Measurements from ENCODE around the gene PCDHA9.
"Not testable (repeated sequence)": the region's sequence is repeated elsewhere in the genome, so short reads cannot be mapped to it uniquely, and the experiment has no call there.

PCDHA9 gene

DNA sequence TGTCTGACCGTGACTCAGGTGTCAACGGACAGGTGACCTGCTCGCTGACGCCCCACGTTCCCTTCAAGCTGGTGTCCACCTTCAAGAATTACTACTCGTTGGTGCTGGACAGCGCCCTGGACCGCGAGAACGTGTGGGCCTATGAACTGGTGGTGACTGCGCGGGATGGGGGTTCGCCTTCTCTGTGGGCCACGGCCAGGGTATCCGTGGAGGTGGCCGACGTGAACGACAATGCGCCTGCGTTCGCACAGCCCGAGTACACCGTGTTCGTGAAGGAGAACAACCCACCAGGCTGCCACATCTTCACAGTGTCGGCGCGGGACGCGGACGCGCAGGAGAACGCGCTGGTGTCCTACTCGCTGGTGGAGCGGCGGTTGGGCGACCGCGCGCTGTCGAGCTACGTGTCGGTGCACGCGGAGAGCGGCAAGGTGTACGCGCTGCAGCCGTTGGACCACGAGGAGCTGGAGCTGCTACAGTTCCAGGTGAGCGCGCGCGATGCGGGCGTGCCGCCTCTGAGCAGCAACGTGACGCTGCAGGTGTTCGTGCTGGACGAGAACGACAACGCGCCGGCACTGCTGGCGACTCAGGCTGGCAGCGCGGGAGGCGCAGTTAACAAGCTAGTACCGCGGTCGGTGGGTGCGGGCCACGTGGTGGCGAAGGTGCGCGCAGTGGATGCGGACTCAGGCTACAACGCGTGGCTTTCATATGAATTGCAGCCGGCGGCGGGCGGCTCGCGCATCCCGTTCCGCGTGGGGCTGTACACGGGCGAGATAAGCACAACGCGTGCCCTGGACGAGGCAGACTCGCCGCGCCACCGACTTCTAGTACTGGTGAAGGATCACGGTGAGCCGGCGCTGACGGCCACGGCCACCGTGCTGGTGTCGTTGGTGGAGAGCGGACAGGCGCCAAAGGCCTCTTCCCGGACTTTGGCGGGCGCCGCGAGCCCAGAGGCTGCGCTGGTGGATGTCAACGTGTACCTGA is 22.3 kb downstream of the PCDHA9 start:
- Histone ChIP-seq H3K36me3 (peaks cover 3% of the 10 kb centered on the region), H3K9me3 (no peaks in the 10 kb centered on the region), H3K4me1 (no peaks in the 10 kb centered on the region), H3K27me3 (no peaks in the 10 kb centered on the region), H3K4me3 (ENCODE audit: low read depth, low read length) (no peak overlapping the region)
- DNase-seq: no peak
- TF ChIP-seq, protein P1, sequence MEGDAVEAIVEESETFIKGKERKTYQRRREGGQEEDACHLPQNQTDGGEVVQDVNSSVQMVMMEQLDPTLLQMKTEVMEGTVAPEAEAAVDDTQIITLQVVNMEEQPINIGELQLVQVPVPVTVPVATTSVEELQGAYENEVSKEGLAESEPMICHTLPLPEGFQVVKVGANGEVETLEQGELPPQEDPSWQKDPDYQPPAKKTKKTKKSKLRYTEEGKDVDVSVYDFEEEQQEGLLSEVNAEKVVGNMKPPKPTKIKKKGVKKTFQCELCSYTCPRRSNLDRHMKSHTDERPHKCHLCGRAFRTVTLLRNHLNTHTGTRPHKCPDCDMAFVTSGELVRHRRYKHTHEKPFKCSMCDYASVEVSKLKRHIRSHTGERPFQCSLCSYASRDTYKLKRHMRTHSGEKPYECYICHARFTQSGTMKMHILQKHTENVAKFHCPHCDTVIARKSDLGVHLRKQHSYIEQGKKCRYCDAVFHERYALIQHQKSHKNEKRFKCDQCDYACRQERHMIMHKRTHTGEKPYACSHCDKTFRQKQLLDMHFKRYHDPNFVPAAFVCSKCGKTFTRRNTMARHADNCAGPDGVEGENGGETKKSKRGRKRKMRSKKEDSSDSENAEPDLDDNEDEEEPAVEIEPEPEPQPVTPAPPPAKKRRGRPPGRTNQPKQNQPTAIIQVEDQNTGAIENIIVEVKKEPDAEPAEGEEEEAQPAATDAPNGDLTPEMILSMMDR (IDR thresholded peaks at IDR 0.05; ENCODE audit: low read depth, low read length): no peak

DNA sequence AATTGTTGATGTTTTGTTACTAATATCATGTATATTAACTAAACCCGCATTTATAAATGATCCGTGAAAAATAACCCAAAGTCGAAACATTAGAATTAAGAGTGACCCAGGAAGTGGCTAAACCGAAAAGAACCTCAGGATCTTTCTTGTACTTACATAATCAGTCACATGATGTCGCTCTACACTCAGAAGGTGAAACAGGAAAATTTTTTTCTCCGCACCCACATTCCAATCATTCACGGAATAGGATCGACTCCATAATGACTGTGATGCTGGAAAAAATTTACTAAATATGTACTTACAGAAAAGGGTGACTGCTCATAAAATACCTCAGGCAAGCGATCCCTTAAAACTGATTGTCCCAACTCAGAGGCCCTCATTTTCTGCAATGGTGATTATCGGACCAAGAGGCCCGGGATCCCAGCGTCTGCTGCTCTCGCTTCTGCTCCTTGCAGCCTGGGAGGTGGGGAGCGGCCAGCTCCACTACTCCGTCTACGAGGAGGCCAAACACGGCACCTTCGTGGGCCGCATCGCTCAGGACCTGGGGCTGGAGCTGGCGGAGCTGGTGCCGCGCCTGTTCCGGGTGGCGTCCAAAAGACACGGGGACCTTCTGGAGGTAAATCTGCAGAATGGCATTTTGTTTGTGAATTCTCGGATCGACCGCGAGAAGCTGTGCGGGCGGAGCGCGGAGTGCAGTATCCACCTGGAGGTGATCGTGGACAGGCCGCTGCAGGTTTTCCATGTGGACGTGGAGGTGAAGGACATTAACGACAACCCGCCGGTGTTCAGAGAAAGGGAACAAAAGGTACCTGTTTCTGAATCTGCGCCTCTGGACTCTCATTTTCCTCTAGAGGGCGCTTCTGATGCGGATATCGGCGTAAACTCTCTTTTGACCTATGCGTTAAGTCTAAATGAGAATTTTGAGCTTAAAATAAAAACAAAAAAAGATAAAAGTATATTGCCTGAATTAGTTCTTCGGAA is 27.2 kb downstream of the PCDHA9 start, which contains the start of gene PCDHA12:
PCDHA12 (plus strand) TSS at position 224 of the 981 bp plus-strand sequence; CDS start at position 389, 165 bp downstream.
- no peaks in the 10 kb centered on the region for H3K27me3 ChIP-seq
- no peaks in the 10 kb centered on the region for H3K4me1 ChIP-seq
- H3K36me3 ChIP-seq: peaks cover 7% of the 10 kb centered on the region
- TF ChIP-seq, protein P1 (IDR thresholded peaks at IDR 0.05; ENCODE audit: low read depth, low read length): 0 out of 2 replicates have a peak, but pooled peaks have one; percentile 25
- H3K4me3 ChIP-seq (ENCODE audit: low read depth, low read length): no peak within 1 kb of the TSS
- DNase-seq: no peak
- no peaks in the 10 kb centered on the region for H3K9me3 ChIP-seq

DNA sequence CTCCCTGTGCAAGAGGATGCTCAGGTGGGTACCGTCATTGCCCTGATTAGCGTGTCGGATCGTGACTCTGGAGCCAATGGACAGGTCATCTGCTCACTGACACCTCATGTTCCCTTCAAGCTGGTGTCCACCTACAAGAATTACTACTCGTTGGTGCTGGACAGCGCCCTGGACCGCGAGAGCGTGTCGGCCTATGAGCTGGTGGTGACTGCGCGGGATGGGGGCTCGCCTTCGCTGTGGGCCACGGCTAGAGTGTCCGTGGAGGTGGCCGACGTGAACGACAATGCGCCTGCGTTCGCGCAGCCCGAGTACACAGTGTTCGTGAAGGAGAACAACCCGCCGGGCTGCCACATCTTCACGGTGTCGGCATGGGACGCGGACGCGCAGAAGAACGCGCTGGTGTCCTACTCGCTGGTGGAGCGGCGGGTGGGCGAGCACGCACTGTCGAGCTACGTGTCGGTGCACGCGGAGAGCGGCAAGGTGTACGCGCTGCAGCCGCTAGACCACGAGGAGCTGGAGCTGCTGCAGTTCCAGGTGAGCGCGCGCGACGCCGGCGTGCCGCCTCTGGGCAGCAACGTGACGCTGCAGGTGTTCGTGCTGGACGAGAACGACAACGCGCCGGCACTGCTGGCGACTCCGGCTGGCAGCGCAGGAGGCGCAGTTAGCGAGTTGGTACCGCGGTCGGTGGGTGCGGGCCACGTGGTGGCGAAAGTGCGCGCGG is 28.5 kb downstream of the PCDHA9 start:
- not testable (repeated sequence) for H3K9me3 ChIP-seq; H3K27me3 ChIP-seq; DNase-seq; H3K36me3 ChIP-seq; H3K4me3 ChIP-seq (ENCODE audit: low read depth, low read length); H3K4me1 ChIP-seq

DNA sequence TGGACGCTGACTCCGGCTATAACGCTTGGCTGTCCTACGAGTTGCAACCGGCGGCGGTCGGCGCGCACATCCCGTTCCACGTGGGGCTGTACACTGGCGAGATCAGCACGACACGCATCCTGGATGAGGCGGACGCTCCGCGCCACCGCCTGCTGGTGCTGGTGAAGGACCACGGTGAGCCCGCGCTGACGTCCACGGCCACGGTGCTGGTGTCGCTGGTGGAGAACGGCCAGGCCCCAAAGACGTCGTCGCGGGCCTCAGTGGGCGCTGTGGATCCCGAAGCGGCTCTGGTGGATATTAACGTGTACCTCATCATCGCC is 29.0 kb downstream of the PCDHA9 start:
- TF ChIP-seq, protein P1 (IDR thresholded peaks at IDR 0.05; ENCODE audit: low read depth, low read length): no peak
- peaks cover 7% of the 10 kb centered on the region; the same call in 1 of the 2 replicates for H3K36me3 ChIP-seq
- H3K9me3 ChIP-seq: no peaks in the 10 kb centered on the region
- H3K4me1 ChIP-seq: no peaks in the 10 kb centered on the region
- no peak overlapping the region for H3K4me3 ChIP-seq (ENCODE audit: low read depth, low read length)
- no peak for DNase-seq
- no peaks in the 10 kb centered on the region for H3K27me3 ChIP-seq

DNA sequence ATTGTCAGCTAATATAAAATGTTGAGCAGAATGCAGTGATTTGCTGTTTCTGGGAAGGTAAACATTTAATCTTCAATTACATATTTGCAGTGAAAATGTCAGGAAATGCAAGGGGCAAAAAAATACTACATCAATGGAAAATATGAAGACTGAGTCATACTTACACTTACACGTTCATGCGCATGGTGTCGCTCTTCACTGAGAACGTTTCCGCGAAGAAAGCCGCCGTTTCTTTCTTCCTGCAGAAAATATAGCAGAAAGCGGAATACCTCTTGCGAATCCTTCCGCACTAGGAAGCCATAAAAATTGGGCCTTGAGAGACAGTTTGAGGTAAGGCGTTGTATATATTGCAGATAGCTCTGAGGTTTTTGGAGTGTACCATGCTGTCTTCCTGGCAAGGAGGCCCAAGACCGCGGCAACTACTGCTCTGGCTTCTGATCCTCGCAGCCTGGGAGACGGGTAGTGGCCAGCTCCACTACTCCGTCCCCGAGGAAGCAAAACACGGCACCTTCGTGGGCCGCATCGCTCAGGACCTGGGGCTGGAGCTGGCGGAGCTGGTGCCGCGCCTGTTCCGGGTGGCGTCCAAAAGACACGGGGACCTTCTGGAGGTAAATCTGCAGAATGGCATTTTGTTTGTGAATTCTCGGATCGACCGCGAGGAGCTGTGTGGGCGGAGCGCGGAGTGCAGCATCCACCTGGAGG is 33.9 kb downstream of the PCDHA9 start, which contains the start of gene PCDHA13:
PCDHA13 (plus strand) TSS at position 236 of the 702 bp plus-strand sequence; CDS start at position 381, 145 bp downstream.
- no peak within 1 kb of the TSS for H3K4me3 ChIP-seq (ENCODE audit: low read depth, low read length)
- TF ChIP-seq, protein P1 (IDR thresholded peaks at IDR 0.05; ENCODE audit: low read depth, low read length): no peak
- H3K36me3 ChIP-seq: no peaks in the 10 kb centered on the region
- no peak for DNase-seq
- no peaks in the 10 kb centered on the region for H3K4me1 ChIP-seq
- H3K9me3 ChIP-seq: no peaks in the 10 kb centered on the region
- H3K27me3 ChIP-seq: no peaks in the 10 kb centered on the region

Data from BE2C (cell line).